SK-N-SH (cell line): ENCODE measurements around the gene FHL5. TPM values are rescaled to one million over a fixed set of nuclear protein-coding genes. Genes with fewer than 3 reads are reported as not detected.

Experiments
- CTCF ChIA-PET: fragments of 300-600, 350-600 bp; formaldehyde crosslinking; extraction: SDS; loops from one replicate; lab custom pipeline; 2021; lab: Yijun Ruan, JAX
- POLR2A ChIA-PET: fragments of 350-600 bp; sonication (Branson Sonifier 250); formaldehyde crosslinking; extraction: SDS; loops from one replicate; lab custom pipeline; 2020; ENCODE audit warnings: antibody characterized with exemption, inconsistent platforms; lab: Yijun Ruan, JAX
- DNase-seq: peaks from one replicate; pipeline ENCODE4 v3.0.0; 2012
- H2AFZ ChIP-seq: fragments of 200-600 bp; sonication (generic); 2 replicates; pipeline ENCODE4 v1.8.1; 2016; ENCODE audit warnings: antibody characterized with exemption, mild to moderate bottlenecking, low read depth
- H3F3A ChIP-seq: fragments of 200-600 bp; sonication (generic); replicated peaks from 2 replicates; pipeline ENCODE3; 2016; ENCODE audit warnings: antibody characterized with exemption, mild to moderate bottlenecking; ENCODE audit not compliant: insufficient read depth
- H3K27ac ChIP-seq, 2 experiments: fragments of 200-500 bp in 1 of 2; fragments of 200-600 bp in 1 of 2; sonication (Bioruptor generic) in 1 of 2; sonication (generic), shearing (Covaris generic) in 1 of 2; 2 replicates each; pipeline versions ENCODE4 v1.5.1 to v1.6.1; 2014 to 2016; ENCODE audit warnings: low read depth in 2 of 2, inconsistent platforms in 1 of 2, low read length in 1 of 2, mild to moderate bottlenecking in 1 of 2, mixed read lengths in 1 of 2
- H3K27me3 ChIP-seq: fragments of 200-600 bp; sonication (generic), shearing (Covaris generic); 2 replicates; pipeline ENCODE4 v1.6.1; 2016; ENCODE audit warnings: mixed run types; ENCODE audit not compliant: insufficient read depth
- H3K36me3 ChIP-seq, 2 experiments: fragments of 200-500 bp in 1 of 2; fragments of 200-600 bp in 1 of 2; sonication (Bioruptor generic) in 1 of 2; sonication (generic) in 1 of 2; replicated peaks in 1 of 2; 2 replicates each; pipeline versions ENCODE3 to v1.5.1; 2014 to 2016; ENCODE audit warnings: low read length in 1 of 2, mild to moderate bottlenecking in 1 of 2; ENCODE audit not compliant: insufficient read depth in 2 of 2, control insufficient read depth in 1 of 2
- H3K4me1 ChIP-seq, 2 experiments: fragments of 200-500 bp in 1 of 2; fragments of 200-600 bp in 1 of 2; sonication (Bioruptor generic) in 1 of 2; sonication (generic), shearing (Covaris generic) in 1 of 2; 2 replicates each; pipeline versions ENCODE4 v1.5.1 to v1.6.1; 2014 to 2016; ENCODE audit warnings: low read depth in 1 of 2, low read length in 1 of 2, mixed run types in 1 of 2; ENCODE audit not compliant: insufficient read depth in 2 of 2, control insufficient read depth in 1 of 2
- H3K4me2 ChIP-seq: fragments of 200-600 bp; sonication (generic), shearing (Covaris generic); 2 replicates; pipeline ENCODE4 v1.6.1; 2017; ENCODE audit warnings: mixed run types
- H3K4me3 ChIP-seq, 2 experiments: fragments of 200-500 bp in 1 of 2; fragments of 200-600 bp in 1 of 2; sonication (Bioruptor generic) in 1 of 2; sonication (generic), shearing (Covaris generic) in 1 of 2; 2 replicates each; pipeline versions ENCODE4 v1.5.1 to v1.8.1; 2014 to 2016; ENCODE audit warnings: low read depth in 2 of 2, inconsistent platforms in 1 of 2, low read length in 1 of 2, mild to moderate bottlenecking in 1 of 2, mixed read lengths in 1 of 2, moderate library complexity in 1 of 2
- H3K79me2 ChIP-seq: fragments of 200-600 bp; sonication (generic); 2 replicates; pipeline ENCODE4 v1.8.1; 2017; ENCODE audit warnings: mild to moderate bottlenecking; ENCODE audit not compliant: insufficient read depth
- H3K9ac ChIP-seq: fragments of 200-600 bp; sonication (generic); 2 replicates; pipeline ENCODE4 v1.6.1; 2017; ENCODE audit warnings: mixed run types
- H3K9me2 ChIP-seq: fragments of 200-600 bp; sonication (generic); 2 replicates; pipeline ENCODE4 v1.6.1; 2017; ENCODE audit warnings: mixed run types
- H3K9me3 ChIP-seq: fragments of 200-600 bp; sonication (generic); 2 replicates; pipeline ENCODE4 v1.6.1; 2017; ENCODE audit warnings: mixed run types, mild to moderate bottlenecking, moderate library complexity
- H4K20me1 ChIP-seq: fragments of 200-600 bp; sonication (generic); 2 replicates; pipeline ENCODE4 v1.6.1; 2017; ENCODE audit warnings: mild to moderate bottlenecking, mixed run types; ENCODE audit not compliant: insufficient read depth
- ELF1 ChIP-seq: IDR thresholded peaks from 2 replicates; pipeline ENCODE4 v1.4.0; 2012
- FOSL2 ChIP-seq: IDR thresholded peaks from 2 replicates; pipeline ENCODE4 v1.4.0; 2012; ENCODE audit warnings: low read depth, mild to moderate bottlenecking, moderate library complexity, borderline replicate concordance
- GABPA ChIP-seq: IDR thresholded peaks from 2 replicates; pipeline ENCODE4 v1.4.0; 2012; ENCODE audit warnings: low read depth, mild to moderate bottlenecking
- GATA2 ChIP-seq: sonication (generic); formaldehyde crosslinking; IDR thresholded peaks from 2 replicates; pipeline ENCODE4 v1.5.0; 2020; ENCODE audit warnings: mild to moderate bottlenecking, missing genetic modification reagents
- JUND ChIP-seq: IDR thresholded peaks from 2 replicates; pipeline ENCODE4 v1.4.0; 2012
- MXI1 ChIP-seq: IDR thresholded peaks from 2 replicates; pipeline ENCODE4 v1.6.1; 2012; ENCODE audit warnings: mild to moderate bottlenecking, low read depth, low read length, improper control_type of control experiment
- NFIC ChIP-seq: IDR thresholded peaks from 2 replicates; pipeline ENCODE4 v1.4.0; 2012; ENCODE audit warnings: borderline replicate concordance
- NRF1 ChIP-seq: IDR thresholded peaks from 2 replicates; pipeline ENCODE4 v1.6.1; 2012; ENCODE audit warnings: low read depth, mild to moderate bottlenecking, low read length
- POLR2AphosphoS5 ChIP-seq: IDR thresholded peaks from 2 replicates; pipeline ENCODE4 v1.6.1; 2012; ENCODE audit warnings: low read depth, low read length
- RAD21 ChIP-seq: IDR thresholded peaks from 2 replicates; pipeline ENCODE4 v1.6.1; 2012; ENCODE audit warnings: mild to moderate bottlenecking, low read length
- RCOR1 ChIP-seq: fragments of 150-350 bp; IDR thresholded peaks from 2 replicates; pipeline ENCODE4 v1.6.1; 2017; ENCODE audit warnings: antibody characterized with exemption, low read length
- RFX5 ChIP-seq: IDR thresholded peaks from 2 replicates; pipeline ENCODE4 v1.6.1; 2012; ENCODE audit warnings: mild to moderate bottlenecking, improper control_type of control experiment, low read length
- SIN3A ChIP-seq: IDR thresholded peaks from 2 replicates; pipeline ENCODE4 v1.6.1; 2012; ENCODE audit warnings: low read depth, mild to moderate bottlenecking, low read length, moderate library complexity, borderline replicate concordance
- SMC3 ChIP-seq: IDR thresholded peaks from 2 replicates; pipeline ENCODE4 v1.6.1; 2012; ENCODE audit warnings: low read depth, low read length, improper control_type of control experiment
- TAF1 ChIP-seq: IDR thresholded peaks from 2 replicates; pipeline ENCODE4 v1.6.1; 2012; ENCODE audit warnings: low read depth, mild to moderate bottlenecking, low read length, moderate library complexity, borderline replicate concordance
- YY1 ChIP-seq: IDR thresholded peaks from 2 replicates; pipeline ENCODE4 v1.4.0; 2012; ENCODE audit warnings: low read depth, mild to moderate bottlenecking
- WGBS: methylation state at CpG from one replicate; pipeline ENCODE4 v1.1.6; 2017; ENCODE audit warnings: low lambda C conversion rate; 5-methylcytosine and 5-hydroxymethylcytosine counted together
- polyA plus RNA-seq, 3 experiments: library from polyadenylated mRNA; depleted of rRNA; stranded (reverse); fragments of >200 nt; gene quantifications; 2 replicates each; pipeline ENCODE4 v1.2.3, GENCODE V29; 2012
- TF ChIP-seq, protein P1 (sequence below): fragments of 150-350 bp; IDR thresholded peaks from 2 replicates; pipeline ENCODE4 v1.6.1; 2016; ENCODE audit warnings: mild to moderate bottlenecking, low read depth, low read length
- TF ChIP-seq, protein P2 (sequence below): IDR thresholded peaks from 2 replicates; pipeline ENCODE4 v1.4.0; 2012; ENCODE audit warnings: low read depth
- TF ChIP-seq, protein P3 (sequence below): IDR thresholded peaks from 2 replicates; pipeline ENCODE4 v1.6.1; 2012; ENCODE audit warnings: mild to moderate bottlenecking, low read depth, low read length, moderate library complexity
- TF ChIP-seq, protein P4 (sequence below): fragments of 150-350 bp; IDR thresholded peaks from 2 replicates; pipeline ENCODE4 v1.6.1; 2017; ENCODE audit warnings: antibody characterized with exemption, low read length, low read depth, borderline replicate concordance

FHL5 gene
- polyA plus RNA-seq, 1 of the 3 experiments (the other 2 are of a cell fraction), result not detected

DNA sequence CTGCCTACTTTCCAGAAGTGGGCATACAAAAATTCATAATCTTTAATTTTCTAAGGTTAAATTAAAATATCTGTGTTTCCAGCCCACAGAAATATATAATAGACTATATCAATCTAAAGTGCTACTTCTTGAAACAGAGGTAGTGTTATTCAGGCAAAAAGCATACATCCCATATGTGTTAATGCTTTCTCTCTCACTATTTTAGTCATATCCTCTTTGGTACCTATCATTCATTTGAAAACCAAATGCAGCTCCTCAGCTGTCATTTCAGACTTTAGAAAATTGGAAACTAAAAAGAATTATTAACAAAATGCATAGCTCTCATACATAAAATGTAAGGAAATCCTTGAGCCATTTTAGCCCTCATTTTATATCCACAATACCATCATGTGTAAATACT lies 925 bp downstream of the FHL5 start:
- H2AFZ ChIP-seq, result no peak overlapping the region
- H3K4me3 ChIP-seq, result no peak overlapping the region
- no peak for DNase-seq
- H4K20me1 ChIP-seq, result no peaks in the 10 kb centered on the region
- no peaks in the 10 kb centered on the region for H3K9me2 ChIP-seq
- H3K9me3 ChIP-seq, result no peaks in the 10 kb centered on the region
- ChIA-PET CTCF (interaction anchor here (0.8 kb wide), 1 partner anchor 496 kb away, joined by 3 read pairs; no protein-coding TSS in a partner anchor), POLR2A (no interaction called here)
- no peak overlapping the region for H3K4me2 ChIP-seq
- no peaks in the 10 kb centered on the region for H3K36me3 ChIP-seq
- no peaks in the 10 kb centered on the region; a peak in 1 of 4 replicates for H3K4me1 ChIP-seq
- no peak overlapping the region for H3K9ac ChIP-seq
- H3F3A ChIP-seq, result no peaks in the 10 kb centered on the region
- H3K27ac ChIP-seq, result no peak overlapping the region
- H3K27me3 ChIP-seq, result no peaks in the 10 kb centered on the region
- TF ChIP-seq NFIC (no peak), GATA2 (CRISPR knock-in tag) (no peak), GABPA (no peak), SIN3A (no peak), SMC3 (no peak), MXI1 (no peak), POLR2AphosphoS5 (no peak), ELF1 (no peak), NRF1 (no peak), FOSL2 (no peak)
- TF ChIP-seq, protein P1, sequence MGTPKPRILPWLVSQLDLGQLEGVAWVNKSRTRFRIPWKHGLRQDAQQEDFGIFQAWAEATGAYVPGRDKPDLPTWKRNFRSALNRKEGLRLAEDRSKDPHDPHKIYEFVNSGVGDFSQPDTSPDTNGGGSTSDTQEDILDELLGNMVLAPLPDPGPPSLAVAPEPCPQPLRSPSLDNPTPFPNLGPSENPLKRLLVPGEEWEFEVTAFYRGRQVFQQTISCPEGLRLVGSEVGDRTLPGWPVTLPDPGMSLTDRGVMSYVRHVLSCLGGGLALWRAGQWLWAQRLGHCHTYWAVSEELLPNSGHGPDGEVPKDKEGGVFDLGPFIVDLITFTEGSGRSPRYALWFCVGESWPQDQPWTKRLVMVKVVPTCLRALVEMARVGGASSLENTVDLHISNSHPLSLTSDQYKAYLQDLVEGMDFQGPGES, result no peak
- TF ChIP-seq, protein P2, sequence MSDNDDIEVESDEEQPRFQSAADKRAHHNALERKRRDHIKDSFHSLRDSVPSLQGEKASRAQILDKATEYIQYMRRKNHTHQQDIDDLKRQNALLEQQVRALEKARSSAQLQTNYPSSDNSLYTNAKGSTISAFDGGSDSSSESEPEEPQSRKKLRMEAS, result no peak
- TF ChIP-seq, protein P3, sequence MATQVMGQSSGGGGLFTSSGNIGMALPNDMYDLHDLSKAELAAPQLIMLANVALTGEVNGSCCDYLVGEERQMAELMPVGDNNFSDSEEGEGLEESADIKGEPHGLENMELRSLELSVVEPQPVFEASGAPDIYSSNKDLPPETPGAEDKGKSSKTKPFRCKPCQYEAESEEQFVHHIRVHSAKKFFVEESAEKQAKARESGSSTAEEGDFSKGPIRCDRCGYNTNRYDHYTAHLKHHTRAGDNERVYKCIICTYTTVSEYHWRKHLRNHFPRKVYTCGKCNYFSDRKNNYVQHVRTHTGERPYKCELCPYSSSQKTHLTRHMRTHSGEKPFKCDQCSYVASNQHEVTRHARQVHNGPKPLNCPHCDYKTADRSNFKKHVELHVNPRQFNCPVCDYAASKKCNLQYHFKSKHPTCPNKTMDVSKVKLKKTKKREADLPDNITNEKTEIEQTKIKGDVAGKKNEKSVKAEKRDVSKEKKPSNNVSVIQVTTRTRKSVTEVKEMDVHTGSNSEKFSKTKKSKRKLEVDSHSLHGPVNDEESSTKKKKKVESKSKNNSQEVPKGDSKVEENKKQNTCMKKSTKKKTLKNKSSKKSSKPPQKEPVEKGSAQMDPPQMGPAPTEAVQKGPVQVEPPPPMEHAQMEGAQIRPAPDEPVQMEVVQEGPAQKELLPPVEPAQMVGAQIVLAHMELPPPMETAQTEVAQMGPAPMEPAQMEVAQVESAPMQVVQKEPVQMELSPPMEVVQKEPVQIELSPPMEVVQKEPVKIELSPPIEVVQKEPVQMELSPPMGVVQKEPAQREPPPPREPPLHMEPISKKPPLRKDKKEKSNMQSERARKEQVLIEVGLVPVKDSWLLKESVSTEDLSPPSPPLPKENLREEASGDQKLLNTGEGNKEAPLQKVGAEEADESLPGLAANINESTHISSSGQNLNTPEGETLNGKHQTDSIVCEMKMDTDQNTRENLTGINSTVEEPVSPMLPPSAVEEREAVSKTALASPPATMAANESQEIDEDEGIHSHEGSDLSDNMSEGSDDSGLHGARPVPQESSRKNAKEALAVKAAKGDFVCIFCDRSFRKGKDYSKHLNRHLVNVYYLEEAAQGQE, result no peak
- H3K79me2 ChIP-seq, result no peaks in the 10 kb centered on the region

DNA sequence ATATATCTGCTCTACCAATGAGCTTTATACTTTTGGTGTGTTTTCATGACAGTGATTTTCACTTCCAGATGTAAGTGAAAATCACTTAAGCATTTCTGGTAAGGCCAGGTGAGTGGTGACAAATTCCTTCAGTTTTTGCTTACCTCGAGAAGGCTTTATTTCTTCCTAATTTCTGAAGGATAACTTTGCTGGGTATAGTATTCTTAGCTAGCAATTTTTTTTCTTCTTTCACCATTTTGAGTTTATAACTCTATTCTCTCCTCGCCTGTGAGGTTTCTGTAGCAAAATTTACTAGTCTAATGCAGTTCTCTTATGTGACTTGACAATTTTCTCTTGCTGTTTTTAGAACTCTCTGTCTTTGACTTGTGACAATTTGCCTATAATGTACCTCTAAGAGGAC lies 7.1 kb downstream of the FHL5 start:
- no peaks in the 10 kb centered on the region for H3F3A ChIP-seq
- no peak overlapping the region for H2AFZ ChIP-seq
- H3K9me2 ChIP-seq, result no peaks in the 10 kb centered on the region
- WGBS, result 7% methylated on average over 2 of the region's 2 CpGs
- no peak for DNase-seq
- H3K36me3 ChIP-seq, result no peaks in the 10 kb centered on the region
- H3K4me1 ChIP-seq, result no peaks in the 10 kb centered on the region
- H3K27ac ChIP-seq, result no peak overlapping the region
- ChIA-PET CTCF (interaction anchor here (0.6 to 1.4 kb wide), 2 partner anchors 15 to 1207 kb away, joined by 3 read pairs; no protein-coding TSS in a partner anchor), POLR2A (no interaction called here)
- H3K27me3 ChIP-seq, result no peaks in the 10 kb centered on the region
- no peak overlapping the region for H3K9ac ChIP-seq
- H4K20me1 ChIP-seq, result no peaks in the 10 kb centered on the region
- no peaks in the 10 kb centered on the region for H3K79me2 ChIP-seq
- peaks cover 6% of the 10 kb centered on the region; the same call in 1 of the 2 replicates for H3K9me3 ChIP-seq
- no peak overlapping the region for H3K4me2 ChIP-seq
- no peak overlapping the region for H3K4me3 ChIP-seq
- TF ChIP-seq SIN3A (no peak), RAD21 (no peak), RFX5 (no peak), SMC3 (no peak), JUND (no peak), YY1 (no peak), TAF1 (no peak), RCOR1 (no peak)
- TF ChIP-seq, protein P4, sequence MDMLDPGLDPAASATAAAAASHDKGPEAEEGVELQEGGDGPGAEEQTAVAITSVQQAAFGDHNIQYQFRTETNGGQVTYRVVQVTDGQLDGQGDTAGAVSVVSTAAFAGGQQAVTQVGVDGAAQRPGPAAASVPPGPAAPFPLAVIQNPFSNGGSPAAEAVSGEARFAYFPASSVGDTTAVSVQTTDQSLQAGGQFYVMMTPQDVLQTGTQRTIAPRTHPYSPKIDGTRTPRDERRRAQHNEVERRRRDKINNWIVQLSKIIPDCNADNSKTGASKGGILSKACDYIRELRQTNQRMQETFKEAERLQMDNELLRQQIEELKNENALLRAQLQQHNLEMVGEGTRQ, result no peak
- TF ChIP-seq, protein P3, result no peak
